Measurements from ENCODE around the gene MIA.
A peak's percentile ranks its signal among the peaks of the same experiment; 100 is the strongest.
"Not testable (repeated sequence)": the region's sequence is repeated elsewhere in the genome, so short reads cannot be mapped to it uniquely, and the experiment has no call there.

DNA sequence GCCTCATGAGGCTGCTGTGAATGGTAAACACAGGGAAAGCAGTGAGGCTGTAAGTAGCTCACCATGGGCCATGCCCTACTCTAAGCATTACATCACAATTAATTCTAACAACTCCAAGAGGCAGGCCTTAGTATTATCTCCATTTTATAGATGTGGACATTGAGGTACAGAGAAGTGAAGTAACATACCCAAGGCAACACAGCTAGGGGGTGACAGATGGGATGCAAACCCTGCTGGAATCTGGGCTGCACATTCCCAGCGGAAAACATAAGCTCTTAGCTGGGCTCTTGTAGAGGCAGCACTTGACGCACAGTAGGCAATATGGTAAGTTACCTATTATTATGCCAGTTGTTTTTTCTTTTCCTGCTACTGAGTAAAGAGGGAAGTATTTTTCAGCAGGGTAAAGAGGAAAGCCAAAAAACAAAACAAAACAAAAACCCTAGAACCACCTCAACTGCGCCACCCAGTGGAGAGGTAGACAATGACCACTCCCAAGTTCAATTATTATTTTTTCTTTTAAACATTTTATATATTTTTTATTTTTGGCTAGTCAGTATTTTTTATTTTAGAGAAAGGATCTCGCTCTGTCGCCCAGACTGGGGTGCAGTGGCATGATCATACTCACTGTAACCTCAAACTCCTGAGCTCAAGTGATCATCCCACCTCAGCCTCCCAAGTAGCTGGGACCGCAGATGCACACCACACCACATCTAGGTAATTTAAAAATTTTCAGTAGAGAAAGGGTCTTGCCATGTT, 44.3 kb downstream of the MIA start:
- TF ChIP-seq, protein P1, sequence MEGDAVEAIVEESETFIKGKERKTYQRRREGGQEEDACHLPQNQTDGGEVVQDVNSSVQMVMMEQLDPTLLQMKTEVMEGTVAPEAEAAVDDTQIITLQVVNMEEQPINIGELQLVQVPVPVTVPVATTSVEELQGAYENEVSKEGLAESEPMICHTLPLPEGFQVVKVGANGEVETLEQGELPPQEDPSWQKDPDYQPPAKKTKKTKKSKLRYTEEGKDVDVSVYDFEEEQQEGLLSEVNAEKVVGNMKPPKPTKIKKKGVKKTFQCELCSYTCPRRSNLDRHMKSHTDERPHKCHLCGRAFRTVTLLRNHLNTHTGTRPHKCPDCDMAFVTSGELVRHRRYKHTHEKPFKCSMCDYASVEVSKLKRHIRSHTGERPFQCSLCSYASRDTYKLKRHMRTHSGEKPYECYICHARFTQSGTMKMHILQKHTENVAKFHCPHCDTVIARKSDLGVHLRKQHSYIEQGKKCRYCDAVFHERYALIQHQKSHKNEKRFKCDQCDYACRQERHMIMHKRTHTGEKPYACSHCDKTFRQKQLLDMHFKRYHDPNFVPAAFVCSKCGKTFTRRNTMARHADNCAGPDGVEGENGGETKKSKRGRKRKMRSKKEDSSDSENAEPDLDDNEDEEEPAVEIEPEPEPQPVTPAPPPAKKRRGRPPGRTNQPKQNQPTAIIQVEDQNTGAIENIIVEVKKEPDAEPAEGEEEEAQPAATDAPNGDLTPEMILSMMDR (IDR thresholded peaks at IDR 0.05; ENCODE audit: poor library complexity, severe bottlenecking) = peak; percentile 54
- not testable (repeated sequence) for TF ChIP-seq TAF1 (IDR thresholded peaks at IDR 0.05; ENCODE audit: low read depth)
